KG1 (cell line): Measurements from ENCODE around the gene PRPF6.

ENCODE experiments used
- DNase-seq: peaks from one replicate; lab custom pipeline; 2025; lab: John Stamatoyannopoulos, UW

Gene PRPF6

DNA sequence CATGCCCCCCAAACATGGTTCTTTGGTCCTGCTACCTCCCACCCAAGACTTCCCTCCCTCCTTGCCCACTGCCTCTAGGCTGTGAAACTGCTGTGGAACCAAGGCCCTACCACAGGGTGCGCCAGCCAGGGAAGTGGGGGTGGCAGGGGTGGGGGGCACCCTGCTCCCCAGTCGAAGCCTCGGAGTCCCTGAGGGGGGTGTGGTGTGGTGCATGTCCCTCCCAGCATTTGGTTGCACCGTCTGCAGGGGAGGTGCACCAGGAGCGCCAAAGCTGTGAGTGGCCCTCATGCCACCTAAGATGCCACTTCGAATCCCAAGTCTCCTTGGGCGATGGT, 96.6 kb downstream of the PRPF6 start:
- no peak for DNase-seq

DNA sequence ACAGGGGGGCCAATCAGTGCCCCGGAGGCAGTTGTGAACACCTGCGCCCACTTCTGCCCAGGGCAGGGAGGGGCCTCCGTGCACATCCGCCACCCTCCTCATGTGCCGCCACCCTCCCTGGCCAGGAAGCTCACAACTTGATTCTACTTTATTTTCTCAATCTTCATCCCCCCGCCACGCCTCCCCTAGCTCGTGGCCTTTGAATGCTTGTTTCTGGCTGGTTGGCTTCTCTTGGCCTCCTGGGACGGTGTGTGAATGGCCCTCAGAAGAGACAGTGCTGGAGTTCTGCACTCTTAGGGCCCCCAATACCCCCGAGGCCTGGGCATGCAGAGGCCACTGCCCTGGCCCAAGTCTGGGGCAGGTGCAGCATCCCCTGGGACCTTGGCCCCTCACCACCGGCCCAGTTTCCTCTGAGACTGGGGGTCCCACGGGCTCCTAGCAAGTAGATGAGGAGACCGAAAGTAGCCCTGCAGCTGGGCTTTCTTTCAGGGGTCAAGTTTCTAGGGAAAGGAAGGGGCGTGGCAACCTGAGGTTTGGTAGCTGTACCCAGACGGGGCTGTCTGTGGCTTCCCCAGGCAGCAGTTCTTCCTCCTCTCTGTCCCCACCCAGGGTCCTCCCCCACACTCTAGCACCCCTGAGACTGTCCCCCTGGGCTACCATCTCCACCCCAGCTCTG, 97.1 kb downstream of the PRPF6 start:
- DNase-seq = peak; percentile 67

GRCh38 chr20:64078934-64079272, 98.0 kb downstream of the PRPF6 start:
- no peak for DNase-seq

GRCh38 chr20:64079273-64080012, 98.5 kb downstream of the PRPF6 start, which contains the start of gene RGS19:
Gene RGS19 (minus strand): TSS chr20:64079518. CDS start chr20:64076886, 2,632 bp downstream.
- DNase-seq = peak; percentile 92

DNA sequence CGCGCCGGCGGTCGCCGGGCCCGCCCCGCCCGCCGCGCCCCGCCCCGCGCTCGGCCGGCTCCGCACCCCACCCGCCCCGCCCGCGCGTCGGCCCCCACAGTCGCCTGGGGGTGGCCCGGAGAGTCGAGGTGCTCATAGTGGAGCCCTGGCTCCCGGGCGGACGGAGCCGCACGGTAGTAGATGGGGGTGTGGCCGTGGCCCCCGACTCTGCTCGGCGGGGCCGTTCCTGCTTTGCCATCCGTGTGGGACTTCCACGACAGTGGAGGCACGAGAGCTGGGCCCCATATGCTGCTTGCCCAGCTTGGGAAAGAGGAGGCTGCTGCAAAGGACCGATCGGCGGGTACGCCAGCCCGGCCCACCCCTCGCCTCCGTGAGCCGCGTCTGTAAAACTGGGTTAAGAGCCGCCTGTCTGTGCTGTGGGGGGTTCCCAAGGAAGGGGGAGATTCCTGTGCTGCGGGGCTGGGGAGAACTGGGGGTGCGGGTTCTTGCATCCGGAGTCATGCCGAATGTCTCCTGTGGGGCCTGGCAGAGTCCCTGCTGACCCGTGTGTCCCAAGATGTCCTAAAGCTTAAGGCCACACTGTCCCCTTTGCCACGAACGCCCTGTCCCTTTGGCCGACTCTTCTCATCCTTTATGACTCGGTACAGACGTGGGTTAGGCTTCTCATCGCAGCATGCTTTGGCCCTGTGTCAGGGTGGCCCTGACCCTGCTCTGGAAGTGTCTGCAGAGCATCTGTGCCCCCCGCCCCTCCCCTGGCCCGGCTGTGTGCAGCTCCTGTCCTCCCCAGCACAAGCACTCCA, 99.3 kb downstream of the PRPF6 start, which contains the start of gene OPRL1:
Gene OPRL1 (plus strand): TSS at position 70 of the 800 bp plus-strand sequence. CDS start 12,639 bp downstream, outside the sequence.
- DNase-seq = no peak

- DNase-seq = no peak
These were observed 100.1 kb downstream of the PRPF6 start for GRCh38 chr20:64080813-64081623.

GRCh38 chr20:64081624-64081964, 100.7 kb downstream of the PRPF6 start:
- no peak for DNase-seq

- DNase-seq = no peak
These were observed 101.3 kb downstream of the PRPF6 start for GRCh38 chr20:64082126-64082731.
